DMS 273 treated with DMSO at 0.1 percent for 48 hours (cell line): ENCODE measurements around the gene SCO2.

ENCODE experiments used
- DNase-seq: peaks from one replicate; lab custom pipeline; 2025; lab: John Stamatoyannopoulos, UW

Gene SCO2

DNA sequence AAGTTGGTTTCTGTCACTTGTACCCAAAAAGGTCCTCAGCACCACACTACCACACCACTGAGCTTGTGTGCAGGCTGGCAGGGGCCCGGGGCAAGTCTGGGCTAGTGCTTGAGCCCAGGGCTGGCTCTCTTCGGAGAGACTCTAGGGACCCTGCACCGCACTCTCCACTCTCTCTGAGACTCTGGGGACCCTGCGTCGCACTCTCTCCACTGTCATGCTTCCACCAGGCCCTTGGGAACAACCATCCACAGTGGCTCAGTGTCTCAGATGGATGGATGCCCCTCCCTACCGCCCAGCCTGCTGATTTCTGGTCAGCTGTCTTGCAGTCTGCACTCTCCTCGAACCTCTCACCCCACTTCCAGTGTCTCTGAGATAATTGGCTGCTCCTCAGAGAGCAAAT, 48.5 kb downstream of the SCO2 start:
- no peak for DNase-seq

DNA sequence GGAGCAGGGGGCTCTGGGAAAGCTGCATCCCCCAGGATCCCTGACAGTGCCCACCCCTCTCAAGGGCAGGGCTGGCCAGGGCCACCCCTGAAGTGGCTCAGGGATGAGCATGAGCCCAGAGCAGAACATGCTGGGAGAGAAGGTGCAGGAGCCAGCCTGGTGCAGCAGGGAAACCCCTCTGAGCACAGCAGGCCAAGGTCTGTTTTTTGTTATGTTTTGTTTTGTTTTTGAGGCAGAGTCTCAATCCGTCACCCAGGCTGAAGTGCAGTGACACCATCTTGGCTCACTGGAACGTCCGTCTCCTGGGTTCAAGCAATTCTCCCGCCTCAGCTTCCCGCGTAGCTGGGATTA, 49.8 kb downstream of the SCO2 start:
- no peak for DNase-seq

DNA sequence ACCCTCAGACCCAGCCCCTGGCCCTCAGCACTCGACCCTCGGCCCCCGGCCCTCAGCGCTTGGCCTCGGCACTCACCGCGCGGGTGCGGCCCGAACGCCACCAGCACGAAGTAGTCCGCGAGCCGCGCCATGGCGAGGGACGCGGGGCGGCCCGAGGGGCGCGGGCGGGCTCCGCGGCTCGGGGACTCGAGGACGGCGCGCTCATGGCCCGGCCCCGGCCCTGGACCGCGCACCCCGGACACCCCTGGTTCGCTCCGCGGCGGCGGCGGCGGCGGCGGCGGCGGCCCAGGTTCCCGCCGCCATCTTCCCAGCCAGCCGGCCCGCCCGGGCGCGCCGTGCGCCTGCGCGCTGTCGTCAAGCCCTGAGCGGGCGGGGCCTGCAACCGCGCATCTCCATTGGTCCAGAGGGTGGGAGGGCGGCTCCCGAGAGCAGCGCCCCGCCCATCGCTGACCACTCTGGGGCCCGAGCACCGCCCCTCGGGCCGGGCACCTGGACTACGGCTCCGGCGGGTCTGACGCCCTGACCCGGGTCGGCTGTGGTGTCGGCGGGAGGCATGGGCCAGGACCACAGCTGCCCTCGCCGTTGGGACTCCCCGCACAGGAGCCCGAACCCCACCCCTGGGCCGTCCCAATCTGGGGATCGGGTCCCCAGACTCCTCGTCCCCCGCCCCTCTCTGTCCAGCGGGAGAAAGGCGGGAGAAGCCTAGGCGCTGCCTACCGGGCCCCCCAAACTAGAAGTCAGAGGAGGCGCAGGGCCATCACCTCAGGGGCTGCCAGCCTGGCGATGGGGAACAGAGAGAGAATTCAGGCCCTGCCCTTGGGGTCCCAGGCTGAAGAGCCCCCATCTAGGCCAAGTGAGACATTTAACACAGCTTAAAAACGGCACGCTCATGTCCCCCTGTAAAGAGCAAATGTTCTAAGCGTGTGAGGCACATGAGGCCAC, 50.4 kb downstream of the SCO2 start, which contains the start of gene SBF1:
SBF1 (minus strand) TSS at position 326 of the 942 bp plus-strand sequence; CDS start at position 131, 195 bp downstream.
- peak; percentile 31 for DNase-seq

DNA sequence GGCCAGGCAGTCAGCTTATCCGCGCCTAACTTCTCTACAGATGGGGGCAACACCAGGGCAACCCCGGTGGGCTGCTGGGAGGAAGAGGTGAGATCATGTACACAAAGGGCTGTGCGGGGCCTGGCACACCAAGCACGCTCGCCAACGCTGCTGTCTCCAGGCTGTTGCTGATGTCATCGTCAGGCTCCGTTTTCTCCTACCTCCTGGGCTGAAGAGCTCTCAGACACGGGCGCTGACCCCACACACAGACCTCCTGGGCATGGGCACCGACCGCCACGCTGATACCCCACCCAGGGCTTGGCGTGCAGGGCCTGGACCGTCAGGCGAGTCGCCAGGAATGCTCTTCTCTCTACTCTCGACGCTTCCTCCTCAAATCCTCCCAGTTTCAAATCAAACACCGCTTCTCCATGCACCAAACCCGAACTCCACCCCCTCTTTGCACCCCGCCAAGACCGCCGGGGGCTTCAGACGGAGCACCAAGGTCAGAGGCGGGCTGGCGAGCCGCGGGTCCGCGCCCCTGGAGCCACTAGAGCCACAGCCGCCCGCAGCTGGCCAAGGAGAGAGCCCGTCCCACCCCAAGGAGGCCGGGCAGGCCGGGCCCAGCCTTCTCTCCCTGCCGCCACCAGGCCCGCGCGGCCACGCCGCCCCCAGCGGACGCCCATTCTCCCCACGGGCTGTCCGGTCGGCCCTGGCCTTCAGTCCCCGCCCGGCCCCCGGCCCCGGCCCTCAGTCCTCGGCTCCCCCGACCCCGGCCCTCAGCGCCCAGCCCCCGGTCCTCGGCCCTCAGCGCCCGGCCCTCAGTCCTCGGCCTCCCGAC, 51.3 kb downstream of the SCO2 start:
- no peak for DNase-seq
